Stimulated activated naive CD8-positive, alpha-beta T cell treated with anti-CD3 and anti-CD28 coated beads, Interleukin-15, Interleukin-2, amounts not matched to agents 100 ng/mL and 50 ng/mL, for 24 hours (primary cell): ENCODE results near the gene CRYL1.

Experiments
- H3K27ac Mint-ChIP-seq: one replicate; pipeline ENCODE4 v1.8.0; 2021; ENCODE audit warnings: mild to moderate bottlenecking, mixed read lengths
- H3K27me3 Mint-ChIP-seq: one replicate; pipeline ENCODE4 v1.8.0; 2021; ENCODE audit warnings: mixed read lengths
- H3K36me3 Mint-ChIP-seq: one replicate; pipeline ENCODE4 v1.8.0; 2021; ENCODE audit warnings: low read depth, mixed read lengths
- H3K4me1 Mint-ChIP-seq: one replicate; pipeline ENCODE4 v1.8.0; 2021; ENCODE audit warnings: low read depth, mixed read lengths
- H3K4me3 Mint-ChIP-seq: one replicate; pipeline ENCODE4 v1.8.0; 2021; ENCODE audit warnings: mild to moderate bottlenecking, mixed read lengths
- H3K9me3 Mint-ChIP-seq: one replicate; pipeline ENCODE4 v1.8.0; 2021; ENCODE audit warnings: mixed read lengths

Gene CRYL1

GRCh38 chr13:20491926-20492435 is 33.7 kb downstream of the CRYL1 start:
- Mint-ChIP-seq H3K27me3 (no peaks in the 10 kb centered on the region), H3K36me3 (no peaks in the 10 kb centered on the region), H3K4me1 (peaks cover 4% of the 10 kb centered on the region), H3K4me3 (no peak overlapping the region), H3K9me3 (no peaks in the 10 kb centered on the region), H3K27ac (no peak overlapping the region)

GRCh38 chr13:20489185-20489820 is 36.4 kb downstream of the CRYL1 start:
- Mint-ChIP-seq H3K27me3 (no peaks in the 10 kb centered on the region), H3K4me1 (peaks cover 3% of the 10 kb centered on the region), H3K4me3 (no peak overlapping the region), H3K27ac (no peak overlapping the region), H3K36me3 (peaks cover 4% of the 10 kb centered on the region), H3K9me3 (no peaks in the 10 kb centered on the region)

GRCh38 chr13:20487927-20488326 is 37.7 kb downstream of the CRYL1 start:
- H3K4me3 Mint-ChIP-seq: no peak overlapping the region

GRCh38 chr13:20482787-20483186 is 42.9 kb downstream of the CRYL1 start:
- H3K9me3 Mint-ChIP-seq: no peaks in the 10 kb centered on the region
- H3K27ac Mint-ChIP-seq: no peak overlapping the region
- H3K4me3 Mint-ChIP-seq: no peak overlapping the region
- H3K4me1 Mint-ChIP-seq: peaks cover 21% of the 10 kb centered on the region
- peaks cover 4% of the 10 kb centered on the region for H3K36me3 Mint-ChIP-seq
- no peaks in the 10 kb centered on the region for H3K27me3 Mint-ChIP-seq

More at GRCh38 chr13:20487927-20488326, 37.7 kb downstream of the CRYL1 start:
- peaks cover 3% of the 10 kb centered on the region for H3K4me1 Mint-ChIP-seq
- H3K36me3 Mint-ChIP-seq: peaks cover 4% of the 10 kb centered on the region
- no peak overlapping the region for H3K27ac Mint-ChIP-seq
- no peaks in the 10 kb centered on the region for H3K9me3 Mint-ChIP-seq
- no peaks in the 10 kb centered on the region for H3K27me3 Mint-ChIP-seq

- Mint-ChIP-seq H3K36me3 (peaks cover 4% of the 10 kb centered on the region), H3K9me3 (no peaks in the 10 kb centered on the region), H3K4me3 (no peak overlapping the region), H3K4me1 (peaks cover 22% of the 10 kb centered on the region), H3K27ac (no peak overlapping the region), H3K27me3 (no peaks in the 10 kb centered on the region)
Observed at GRCh38 chr13:20482275-20482761, 43.3 kb downstream of the CRYL1 start.

- Mint-ChIP-seq H3K4me1 (peaks cover 58% of the 10 kb centered on the region), H3K9me3 (no peaks in the 10 kb centered on the region), H3K4me3 (no peak overlapping the region), H3K27me3 (no peaks in the 10 kb centered on the region), H3K36me3 (no peaks in the 10 kb centered on the region), H3K27ac (peak overlapping the region; percentile 40)
Observed at GRCh38 chr13:20477394-20477793, 48.3 kb downstream of the CRYL1 start.

- no peaks in the 10 kb centered on the region for H3K36me3 Mint-ChIP-seq
- H3K9me3 Mint-ChIP-seq: no peaks in the 10 kb centered on the region
- no peaks in the 10 kb centered on the region for H3K27me3 Mint-ChIP-seq
- peak overlapping the region; percentile 71 for H3K4me3 Mint-ChIP-seq
- H3K4me1 Mint-ChIP-seq: peaks cover 56% of the 10 kb centered on the region
- peak overlapping the region; percentile 85 for H3K27ac Mint-ChIP-seq
Observed at GRCh38 chr13:20475927-20476691, 49.5 kb downstream of the CRYL1 start.

- Mint-ChIP-seq H3K9me3 (no peaks in the 10 kb centered on the region), H3K4me3 (no peak overlapping the region), H3K27ac (peak overlapping the region; percentile 85), H3K4me1 (peaks cover 44% of the 10 kb centered on the region), H3K36me3 (no peaks in the 10 kb centered on the region), H3K27me3 (no peaks in the 10 kb centered on the region)
Observed at GRCh38 chr13:20474515-20474914, 51.1 kb downstream of the CRYL1 start.

- Mint-ChIP-seq H3K4me3 (no peak overlapping the region), H3K4me1 (peaks cover 41% of the 10 kb centered on the region), H3K27ac (no peak overlapping the region), H3K36me3 (no peaks in the 10 kb centered on the region), H3K27me3 (no peaks in the 10 kb centered on the region), H3K9me3 (no peaks in the 10 kb centered on the region)
Observed at GRCh38 chr13:20473888-20474287, 51.8 kb downstream of the CRYL1 start.

- H3K27me3 Mint-ChIP-seq: no peaks in the 10 kb centered on the region
Observed at GRCh38 chr13:20473139-20473538, 52.5 kb downstream of the CRYL1 start.

GRCh38 chr13:20472531-20472930 is 53.1 kb downstream of the CRYL1 start:
- no peaks in the 10 kb centered on the region for H3K36me3 Mint-ChIP-seq
- H3K27ac Mint-ChIP-seq: no peak overlapping the region
- no peaks in the 10 kb centered on the region for H3K9me3 Mint-ChIP-seq
- H3K4me3 Mint-ChIP-seq: no peak overlapping the region
- no peaks in the 10 kb centered on the region for H3K27me3 Mint-ChIP-seq
- H3K4me1 Mint-ChIP-seq: peaks cover 40% of the 10 kb centered on the region

More at GRCh38 chr13:20473139-20473538, 52.5 kb downstream of the CRYL1 start:
- H3K4me1 Mint-ChIP-seq: peaks cover 40% of the 10 kb centered on the region
- H3K9me3 Mint-ChIP-seq: no peaks in the 10 kb centered on the region
- no peaks in the 10 kb centered on the region for H3K36me3 Mint-ChIP-seq
- H3K27ac Mint-ChIP-seq: no peak overlapping the region
- H3K4me3 Mint-ChIP-seq: no peak overlapping the region

- Mint-ChIP-seq H3K36me3 (no peaks in the 10 kb centered on the region), H3K27ac (no peak overlapping the region), H3K4me3 (no peak overlapping the region), H3K27me3 (no peaks in the 10 kb centered on the region), H3K4me1 (peaks cover 18% of the 10 kb centered on the region), H3K9me3 (no peaks in the 10 kb centered on the region)
Observed at GRCh38 chr13:20470136-20470535, 55.5 kb downstream of the CRYL1 start.

- H3K4me3 Mint-ChIP-seq: no peak overlapping the region
- H3K9me3 Mint-ChIP-seq: no peaks in the 10 kb centered on the region
- peaks cover 24% of the 10 kb centered on the region for H3K4me1 Mint-ChIP-seq
- no peaks in the 10 kb centered on the region for H3K36me3 Mint-ChIP-seq
- H3K27me3 Mint-ChIP-seq: no peaks in the 10 kb centered on the region
- H3K27ac Mint-ChIP-seq: no peak overlapping the region
Observed at GRCh38 chr13:20466371-20466770, 59.3 kb downstream of the CRYL1 start.

- H3K27ac Mint-ChIP-seq: no peak overlapping the region
- no peaks in the 10 kb centered on the region for H3K27me3 Mint-ChIP-seq
- H3K4me1 Mint-ChIP-seq: peaks cover 32% of the 10 kb centered on the region
- no peak overlapping the region for H3K4me3 Mint-ChIP-seq
- H3K36me3 Mint-ChIP-seq: no peaks in the 10 kb centered on the region
- H3K9me3 Mint-ChIP-seq: no peaks in the 10 kb centered on the region
Observed at GRCh38 chr13:20465218-20465879, 60.3 kb downstream of the CRYL1 start.

GRCh38 chr13:20462921-20463320 is 62.7 kb downstream of the CRYL1 start:
- H3K4me3 Mint-ChIP-seq: no peak overlapping the region
- no peaks in the 10 kb centered on the region for H3K27me3 Mint-ChIP-seq
- no peaks in the 10 kb centered on the region for H3K36me3 Mint-ChIP-seq
- H3K4me1 Mint-ChIP-seq: peaks cover 45% of the 10 kb centered on the region
- H3K9me3 Mint-ChIP-seq: no peaks in the 10 kb centered on the region
- H3K27ac Mint-ChIP-seq: no peak overlapping the region
